Parathyroid adenoma (tissue), 2 donors: ENCODE results near the gene NUP42.

ENCODE experiments used
- H2AFZ ChIP-seq: fragments of 300-600 bp; sonication (generic); one replicate; pipeline ENCODE4 v1.7.0; 2017; ENCODE audit warnings: antibody characterized with exemption, mild to moderate bottlenecking
- H3K27ac ChIP-seq: fragments of 300-600 bp; sonication (generic); one replicate; pipeline ENCODE4 v1.7.0; 2017
- H3K27me3 ChIP-seq: fragments of 300-600 bp; sonication (generic); one replicate; pipeline ENCODE4 v1.7.0; 2017; ENCODE audit warnings: low read length; ENCODE audit not compliant: control insufficient read depth, insufficient read depth
- H3K36me3 ChIP-seq: fragments of 300-600 bp; sonication (generic); one replicate; pipeline ENCODE4 v1.7.0; 2017; ENCODE audit warnings: low read length; ENCODE audit not compliant: control insufficient read depth, insufficient read depth
- H3K4me1 ChIP-seq: fragments of 300-600 bp; sonication (generic); one replicate; pipeline ENCODE4 v1.7.0; 2017; ENCODE audit warnings: control low read depth
- H3K4me2 ChIP-seq: fragments of 300-600 bp; sonication (generic); one replicate; pipeline ENCODE4 v1.7.0; 2017; ENCODE audit warnings: low read length
- H3K4me3 ChIP-seq: fragments of 300-600 bp; sonication (generic); one replicate; pipeline ENCODE4 v1.7.0; 2017; ENCODE audit warnings: low read depth, low read length
- H3K79me2 ChIP-seq: fragments of 300-600 bp; sonication (generic); one replicate; pipeline ENCODE4 v1.7.0; 2017; ENCODE audit warnings: control low read depth
- H3K9ac ChIP-seq: fragments of 300-600 bp; sonication (generic); one replicate; pipeline ENCODE4 v1.7.0; 2017; ENCODE audit warnings: mild to moderate bottlenecking
- H3K9me3 ChIP-seq: fragments of 300-600 bp; sonication (generic); one replicate; pipeline ENCODE4 v1.7.0; 2017; ENCODE audit warnings: low read length; ENCODE audit not compliant: control insufficient read depth
- TF ChIP-seq, protein P1 (sequence below): fragments of 300-600 bp; sonication (generic); IDR thresholded peaks from one replicate; pipeline ENCODE4 v1.7.0; 2017; ENCODE audit warnings: antibody characterized with exemption, mild to moderate bottlenecking
- donor health status: primary hyperparathyroidism.

The NUP42 gene

DNA sequence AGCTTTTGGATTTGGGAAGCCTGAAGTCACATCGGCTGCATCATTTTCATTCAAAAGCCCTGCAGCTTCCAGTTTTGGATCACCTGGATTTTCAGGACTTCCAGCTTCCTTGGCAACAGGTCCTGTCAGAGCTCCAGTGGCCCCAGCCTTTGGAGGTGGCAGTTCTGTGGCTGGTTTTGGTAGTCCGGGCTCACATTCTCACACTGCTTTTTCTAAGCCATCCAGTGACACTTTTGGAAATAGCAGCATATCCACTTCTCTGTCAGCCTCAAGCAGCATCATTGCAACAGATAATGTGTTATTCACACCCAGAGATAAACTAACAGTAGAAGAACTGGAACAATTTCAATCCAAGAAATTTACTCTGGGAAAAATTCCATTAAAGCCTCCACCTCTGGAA is 18.5 kb downstream of the NUP42 start:
- Histone ChIP-seq H3K4me2 (no peak overlapping the region), H2AFZ (no peak overlapping the region), H3K4me3 (no peak overlapping the region), H3K27ac (no peak overlapping the region), H3K36me3 (no peaks in the 10 kb centered on the region), H3K27me3 (no peaks in the 10 kb centered on the region), H3K9ac (no peak overlapping the region), H3K79me2 (no peaks in the 10 kb centered on the region), H3K9me3 (no peaks in the 10 kb centered on the region), H3K4me1 (no peaks in the 10 kb centered on the region)
- TF ChIP-seq, protein P1, sequence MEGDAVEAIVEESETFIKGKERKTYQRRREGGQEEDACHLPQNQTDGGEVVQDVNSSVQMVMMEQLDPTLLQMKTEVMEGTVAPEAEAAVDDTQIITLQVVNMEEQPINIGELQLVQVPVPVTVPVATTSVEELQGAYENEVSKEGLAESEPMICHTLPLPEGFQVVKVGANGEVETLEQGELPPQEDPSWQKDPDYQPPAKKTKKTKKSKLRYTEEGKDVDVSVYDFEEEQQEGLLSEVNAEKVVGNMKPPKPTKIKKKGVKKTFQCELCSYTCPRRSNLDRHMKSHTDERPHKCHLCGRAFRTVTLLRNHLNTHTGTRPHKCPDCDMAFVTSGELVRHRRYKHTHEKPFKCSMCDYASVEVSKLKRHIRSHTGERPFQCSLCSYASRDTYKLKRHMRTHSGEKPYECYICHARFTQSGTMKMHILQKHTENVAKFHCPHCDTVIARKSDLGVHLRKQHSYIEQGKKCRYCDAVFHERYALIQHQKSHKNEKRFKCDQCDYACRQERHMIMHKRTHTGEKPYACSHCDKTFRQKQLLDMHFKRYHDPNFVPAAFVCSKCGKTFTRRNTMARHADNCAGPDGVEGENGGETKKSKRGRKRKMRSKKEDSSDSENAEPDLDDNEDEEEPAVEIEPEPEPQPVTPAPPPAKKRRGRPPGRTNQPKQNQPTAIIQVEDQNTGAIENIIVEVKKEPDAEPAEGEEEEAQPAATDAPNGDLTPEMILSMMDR, result no peak

DNA sequence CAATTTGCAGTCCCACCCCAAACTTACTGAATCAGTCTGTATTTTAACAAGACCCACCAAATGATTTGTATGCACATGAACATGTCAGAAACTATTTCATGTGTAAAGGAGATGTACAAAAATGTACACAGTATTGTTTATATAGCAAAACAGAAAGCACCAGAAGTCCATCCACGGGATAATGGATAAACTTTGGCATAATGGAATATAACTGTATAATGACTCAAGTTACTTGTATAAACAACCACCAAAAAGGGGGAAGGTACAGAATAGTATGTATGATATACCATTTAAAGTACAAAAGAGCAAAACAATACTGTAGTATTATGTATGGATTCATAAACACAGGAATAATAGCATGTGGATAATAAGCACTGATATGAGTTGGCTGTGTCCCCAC is 22.4 kb downstream of the NUP42 start:
- Histone ChIP-seq H3K4me3 (no peak overlapping the region), H2AFZ (no peak overlapping the region), H3K79me2 (no peaks in the 10 kb centered on the region), H3K27me3 (no peaks in the 10 kb centered on the region), H3K9me3 (no peaks in the 10 kb centered on the region), H3K9ac (no peak overlapping the region), H3K4me2 (no peak overlapping the region), H3K27ac (no peak overlapping the region), H3K4me1 (no peaks in the 10 kb centered on the region), H3K36me3 (no peaks in the 10 kb centered on the region)
- TF ChIP-seq, protein P1, result no peak

DNA sequence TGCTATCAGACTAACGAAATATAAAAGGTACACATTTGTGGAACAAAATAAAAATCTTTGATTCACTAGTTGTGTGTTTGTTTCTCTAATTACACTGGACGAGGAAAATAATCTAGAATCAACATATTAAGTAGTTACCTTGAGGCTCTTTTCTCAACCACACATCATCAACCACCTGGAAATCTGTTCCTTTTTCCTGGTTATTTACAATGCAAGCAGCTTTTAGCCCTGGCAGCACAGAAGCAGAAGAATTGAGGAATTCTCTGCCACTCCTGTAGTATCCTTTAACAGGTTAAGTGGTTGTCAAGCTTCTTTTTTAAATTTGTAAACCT is 23.7 kb downstream of the NUP42 start:
- no peak overlapping the region for H3K4me3 ChIP-seq
- no peaks in the 10 kb centered on the region for H3K27me3 ChIP-seq
- no peak overlapping the region for H3K4me2 ChIP-seq
- no peak overlapping the region for H3K9ac ChIP-seq
- TF ChIP-seq, protein P1, result no peak
- no peak overlapping the region for H2AFZ ChIP-seq
- no peaks in the 10 kb centered on the region for H3K36me3 ChIP-seq
- H3K4me1 ChIP-seq, result no peaks in the 10 kb centered on the region
- H3K9me3 ChIP-seq, result no peaks in the 10 kb centered on the region
- no peak overlapping the region for H3K27ac ChIP-seq
- no peaks in the 10 kb centered on the region for H3K79me2 ChIP-seq

DNA sequence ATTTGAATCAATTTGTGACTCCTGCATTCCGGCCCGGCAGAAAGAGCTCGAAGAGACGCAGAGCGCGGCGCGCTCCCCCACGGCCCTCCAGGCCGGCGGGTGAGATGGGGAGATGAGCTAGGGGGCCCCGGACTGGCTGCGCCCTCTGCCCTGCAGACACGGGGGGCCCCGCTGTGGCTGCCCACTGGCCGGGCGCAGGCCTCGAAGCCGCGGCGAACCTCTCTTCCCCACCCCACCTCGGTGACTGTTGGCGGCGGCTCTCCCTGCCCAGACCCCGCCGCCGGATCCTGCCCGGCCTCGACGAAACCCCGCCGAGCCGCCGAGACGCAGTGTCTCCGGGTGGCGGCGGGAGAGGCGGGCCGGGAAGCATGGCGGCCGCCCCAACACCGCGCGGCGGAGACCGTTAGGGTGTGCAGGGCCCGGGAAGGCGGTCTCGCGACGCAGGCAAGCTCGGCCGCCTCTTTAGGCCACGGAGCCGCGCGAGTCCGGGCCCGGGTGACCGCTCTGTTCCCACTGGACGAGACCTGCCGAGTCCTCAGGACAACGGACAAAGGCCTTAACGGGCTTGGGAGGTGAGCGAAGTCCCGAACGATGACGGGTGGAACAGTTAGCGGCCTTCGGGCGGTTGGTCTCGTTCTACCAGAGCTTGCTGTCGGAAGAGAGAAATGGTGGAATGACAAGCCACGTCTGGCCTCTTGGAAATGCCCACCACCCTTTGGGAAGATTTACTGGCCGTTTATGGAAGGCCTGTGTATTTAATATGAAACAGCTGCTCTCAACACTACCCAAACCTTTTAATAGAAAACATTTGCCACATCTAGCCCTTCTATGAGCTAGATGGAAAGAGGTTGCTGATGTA is 24.3 kb downstream of the NUP42 start:
- H2AFZ ChIP-seq, result no peak overlapping the region
- no peak overlapping the region for H3K4me3 ChIP-seq
- no peak overlapping the region for H3K27ac ChIP-seq
- no peaks in the 10 kb centered on the region for H3K9me3 ChIP-seq
- no peak overlapping the region for H3K9ac ChIP-seq
- H3K4me2 ChIP-seq, result no peak overlapping the region
- H3K27me3 ChIP-seq, result no peaks in the 10 kb centered on the region
- H3K36me3 ChIP-seq, result no peaks in the 10 kb centered on the region
- no peaks in the 10 kb centered on the region for H3K4me1 ChIP-seq
- TF ChIP-seq, protein P1, result no peak
- no peaks in the 10 kb centered on the region for H3K79me2 ChIP-seq

DNA sequence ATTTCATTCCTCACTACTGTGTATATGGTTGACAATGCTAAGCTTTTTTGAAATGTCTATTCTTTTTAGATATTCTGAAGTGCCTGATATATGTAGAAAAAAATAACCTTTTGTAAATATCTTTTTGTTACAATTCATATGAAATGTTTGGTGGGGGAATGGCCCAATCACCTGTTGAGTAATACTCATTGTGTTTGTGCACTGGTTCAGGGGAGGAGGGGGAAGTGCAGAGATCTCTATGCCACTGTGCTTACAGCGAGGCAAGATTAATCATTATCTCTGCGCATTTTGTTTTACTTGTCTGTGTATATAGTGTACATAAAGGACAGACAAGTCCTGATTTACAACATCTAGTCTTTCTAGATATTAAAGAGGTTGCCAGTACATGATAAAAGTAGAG is 25.2 kb downstream of the NUP42 start:
- H3K4me1 ChIP-seq, result no peaks in the 10 kb centered on the region
- no peak overlapping the region for H3K4me3 ChIP-seq
- no peak overlapping the region for H2AFZ ChIP-seq
- TF ChIP-seq, protein P1, result no peak
- no peak overlapping the region for H3K4me2 ChIP-seq
- H3K9me3 ChIP-seq, result no peaks in the 10 kb centered on the region
- no peaks in the 10 kb centered on the region for H3K36me3 ChIP-seq
- no peak overlapping the region for H3K27ac ChIP-seq
- no peaks in the 10 kb centered on the region for H3K27me3 ChIP-seq
- H3K79me2 ChIP-seq, result no peaks in the 10 kb centered on the region
- H3K9ac ChIP-seq, result no peak overlapping the region
